ENCODE results near the gene MAP3K4. TPM values are rescaled to one million over a fixed set of nuclear protein-coding genes. Genes with fewer than 3 reads are reported as not detected.

The MAP3K4 gene
- total and polyA plus RNA-seq, 2 of the 8 experiments (the other 6 are each of a cell fraction or from before 2014, with no cell fraction given) = 16.6 to 51.6 TPM

GRCh38 chr6:161128230-161128629, 136.7 kb downstream of the MAP3K4 start (continued):
- TF ChIP-seq CHD7 (IDR thresholded peaks at IDR 0.05; ENCODE audit: insufficient replicate concordance, low read length) = no peak
- no peak for TF ChIP-seq CBX8 (IDR thresholded peaks at IDR 0.05; ENCODE audit: borderline replicate concordance, low read depth, low read length)
- no peak for TF ChIP-seq EP300 (IDR thresholded peaks at IDR 0.05; ENCODE audit: borderline replicate concordance in 1 of 2, low read depth in 2 of 2, low read length in 2 of 2)
- no peak for TF ChIP-seq RXRA (IDR thresholded peaks at IDR 0.05; ENCODE audit: insufficient read depth, low read depth, low read length)
- no peak for TF ChIP-seq BRCA1 (IDR thresholded peaks at IDR 0.05; ENCODE audit: low read depth, low read length)
- TF ChIP-seq KDM1A (IDR thresholded peaks at IDR 0.05; ENCODE audit: borderline replicate concordance, low read length) = no peak
- no peak for TF ChIP-seq NANOG (IDR thresholded peaks at IDR 0.05; ENCODE audit: insufficient read depth, low read depth, low read length, poor library complexity, severe bottlenecking)
- TF ChIP-seq CBX5 (IDR thresholded peaks at IDR 0.05; ENCODE audit: low read depth, low read length) = no peak
- TF ChIP-seq, protein P1, sequence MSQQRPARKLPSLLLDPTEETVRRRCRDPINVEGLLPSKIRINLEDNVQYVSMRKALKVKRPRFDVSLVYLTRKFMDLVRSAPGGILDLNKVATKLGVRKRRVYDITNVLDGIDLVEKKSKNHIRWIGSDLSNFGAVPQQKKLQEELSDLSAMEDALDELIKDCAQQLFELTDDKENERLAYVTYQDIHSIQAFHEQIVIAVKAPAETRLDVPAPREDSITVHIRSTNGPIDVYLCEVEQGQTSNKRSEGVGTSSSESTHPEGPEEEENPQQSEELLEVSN (IDR thresholded peaks at IDR 0.05) = no peak
